Stimulated activated CD8-positive, alpha-beta memory T cell treated with anti-CD3 and anti-CD28 coated beads, Interleukin-12 subunit alpha, Interleukin-12 subunit beta, amount 100 ng/mL, for 4 hours (primary cell): ENCODE measurements around the gene EXD3.
"Not testable (repeated sequence)": the region's sequence is repeated elsewhere in the genome, so short reads cannot be mapped to it uniquely, and the experiment has no call there.

Source experiments
- DNase-seq: peaks from one replicate; pipeline ENCODE4 v3.0.0-alpha.2; 2020; ENCODE audit warnings: low read depth

Gene EXD3

GRCh38 chr9:137379761-137380161 lies 43.2 kb downstream of the EXD3 start:
- DNase-seq, result no peak

GRCh38 chr9:137378688-137379410 lies 44.1 kb downstream of the EXD3 start:
- not testable (repeated sequence) for DNase-seq

GRCh38 chr9:137376386-137376785 lies 46.6 kb downstream of the EXD3 start:
- no peak for DNase-seq

GRCh38 chr9:137375321-137376058 lies 47.5 kb downstream of the EXD3 start:
- DNase-seq, result no peak

GRCh38 chr9:137374131-137374845 lies 48.7 kb downstream of the EXD3 start:
- no peak for DNase-seq

GRCh38 chr9:137373611-137373980 lies 49.4 kb downstream of the EXD3 start:
- no peak for DNase-seq

GRCh38 chr9:137372693-137373610 lies 50.0 kb downstream of the EXD3 start:
- DNase-seq, result no peak

GRCh38 chr9:137371946-137372651 lies 50.9 kb downstream of the EXD3 start:
- DNase-seq, result no peak

GRCh38 chr9:137371521-137371941 lies 51.4 kb downstream of the EXD3 start:
- no peak for DNase-seq

GRCh38 chr9:137370865-137371520 lies 52.0 kb downstream of the EXD3 start:
- no peak for DNase-seq

- DNase-seq, result no peak
Observed at GRCh38 chr9:137369911-137370764, 52.8 kb downstream of the EXD3 start.

GRCh38 chr9:137369061-137369787 lies 53.7 kb downstream of the EXD3 start:
- DNase-seq, result no peak

- DNase-seq, result no peak
Observed at GRCh38 chr9:137368431-137369035, 54.4 kb downstream of the EXD3 start.

- DNase-seq, result no peak
Observed at GRCh38 chr9:137367506-137368430, 55.2 kb downstream of the EXD3 start.

GRCh38 chr9:137366891-137367381 lies 56.0 kb downstream of the EXD3 start:
- no peak for DNase-seq

- no peak for DNase-seq
Observed at GRCh38 chr9:137366445-137366810, 56.5 kb downstream of the EXD3 start.
